Hepatocyte (in vitro differentiated cells): ENCODE measurements around the gene APLP1. TPM values are rescaled to one million over a fixed set of nuclear protein-coding genes. Genes with fewer than 3 reads are reported as not detected.

ENCODE experiments used
- DNase-seq: peaks from one replicate; pipeline ENCODE4 v3.0.0-alpha.2; 2016; ENCODE audit warnings: low spot score
- H2AFZ ChIP-seq: fragments of 200-600 bp; sonication (generic); 2 replicates; pipeline ENCODE4 v1.6.0; 2016; ENCODE audit warnings: antibody characterized with exemption, mild to moderate bottlenecking
- H3K27ac ChIP-seq: fragments of 200-600 bp; sonication (generic); 2 replicates; pipeline ENCODE4 v1.5.1; 2016; ENCODE audit warnings: mild to moderate bottlenecking
- H3K27me3 ChIP-seq: fragments of 200-600 bp; sonication (generic); 2 replicates; pipeline ENCODE4 v1.6.1; 2016
- H3K36me3 ChIP-seq: fragments of 200-600 bp; sonication (generic); replicated peaks from 2 replicates; pipeline ENCODE4 v1.5.1; 2016; ENCODE audit warnings: low read depth; ENCODE audit not compliant: insufficient read depth
- H3K4me1 ChIP-seq: fragments of 200-600 bp; sonication (generic); 2 replicates; pipeline ENCODE4 v1.5.1; 2016; ENCODE audit warnings: mild to moderate bottlenecking, moderate library complexity; ENCODE audit not compliant: insufficient read depth
- H3K4me2 ChIP-seq: fragments of 200-600 bp; sonication (generic); 2 replicates; pipeline ENCODE4 v1.6.0; 2016
- H3K4me3 ChIP-seq: fragments of 200-600 bp; sonication (generic); 2 replicates; pipeline ENCODE4 v1.5.1; 2016; ENCODE audit warnings: mild to moderate bottlenecking
- H3K79me2 ChIP-seq: fragments of 200-600 bp; sonication (generic); 2 replicates; pipeline ENCODE4 v1.6.0; 2017; ENCODE audit warnings: mild to moderate bottlenecking
- H3K9me2 ChIP-seq: fragments of 200-600 bp; sonication (generic); replicated peaks from 2 replicates; pipeline ENCODE4 v1.6.0; 2017; ENCODE audit warnings: mild to moderate bottlenecking; ENCODE audit not compliant: insufficient read depth
- H3K9me3 ChIP-seq: fragments of 200-600 bp; sonication (generic); 2 replicates; pipeline ENCODE4 v1.5.1; 2016; ENCODE audit warnings: low read depth, mild to moderate bottlenecking
- H4K20me1 ChIP-seq: fragments of 200-600 bp; sonication (generic); 2 replicates; pipeline ENCODE4 v1.6.0; 2016; ENCODE audit warnings: mild to moderate bottlenecking; ENCODE audit not compliant: insufficient read depth, poor library complexity, severe bottlenecking
- EZH2 ChIP-seq: fragments of 200-600 bp; sonication (generic); IDR thresholded peaks from 2 replicates; pipeline ENCODE4 v1.6.1; 2016; ENCODE audit warnings: antibody characterized with exemption, mild to moderate bottlenecking, borderline replicate concordance
- EZH2phosphoT487 ChIP-seq: fragments of 200-600 bp; sonication (generic); IDR thresholded peaks from one replicate; pipeline ENCODE4 v1.6.1; 2018; ENCODE audit warnings: antibody characterized with exemption, mild to moderate bottlenecking, low read depth, moderate library complexity; ENCODE audit not compliant: unreplicated experiment, severe bottlenecking
- WGBS: methylation state at CpG from one replicate; pipeline ENCODE4 v1.1.6; 2016; ENCODE audit warnings: low lambda C conversion rate; ENCODE audit errors: missing lambda C conversion rate; 5-methylcytosine and 5-hydroxymethylcytosine counted together
- polyA plus RNA-seq: library from polyadenylated mRNA; unstranded; fragments of >200 nt; fragmentation: Nextera tagmentation; extraction: Ambion mirVana; gene quantifications from 2 replicates; pipeline ENCODE4 v1.2.1, GENCODE V29; 2016
- total RNA-seq: library from RNA; depleted of rRNA; stranded (reverse); fragments of >200 nt; gene quantifications from 2 replicates; pipeline ENCODE4 v1.2.3, GENCODE V29; 2014
- TF ChIP-seq, protein P1 (sequence below): fragments of 200-600 bp; sonication (generic); IDR thresholded peaks from 2 replicates; pipeline ENCODE4 v1.5.1; 2016; ENCODE audit warnings: antibody characterized with exemption, mild to moderate bottlenecking; ENCODE audit not compliant: poor library complexity

The APLP1 gene
- total and polyA plus RNA-seq, 2 experiments from 2014 or later: 29.0 to 115 TPM

- no peak for DNase-seq
- 81% methylated on average over 8 of the region's 8 CpGs for WGBS
- Histone ChIP-seq H2AFZ (no peak overlapping the region), H3K36me3 (no peaks in the 10 kb centered on the region), H3K27me3 (peaks cover 56% of the 10 kb centered on the region), H3K9me2 (no peaks in the 10 kb centered on the region), H3K9me3 (no peaks in the 10 kb centered on the region), H3K4me3 (no peak overlapping the region), H3K4me2 (no peak overlapping the region), H4K20me1 (no peaks in the 10 kb centered on the region), H3K79me2 (no peaks in the 10 kb centered on the region), H3K27ac (no peak overlapping the region), H3K4me1 (peaks cover 15% of the 10 kb centered on the region)
- TF ChIP-seq EZH2 (no peak), EZH2phosphoT487 (no peak)
- TF ChIP-seq, protein P1, sequence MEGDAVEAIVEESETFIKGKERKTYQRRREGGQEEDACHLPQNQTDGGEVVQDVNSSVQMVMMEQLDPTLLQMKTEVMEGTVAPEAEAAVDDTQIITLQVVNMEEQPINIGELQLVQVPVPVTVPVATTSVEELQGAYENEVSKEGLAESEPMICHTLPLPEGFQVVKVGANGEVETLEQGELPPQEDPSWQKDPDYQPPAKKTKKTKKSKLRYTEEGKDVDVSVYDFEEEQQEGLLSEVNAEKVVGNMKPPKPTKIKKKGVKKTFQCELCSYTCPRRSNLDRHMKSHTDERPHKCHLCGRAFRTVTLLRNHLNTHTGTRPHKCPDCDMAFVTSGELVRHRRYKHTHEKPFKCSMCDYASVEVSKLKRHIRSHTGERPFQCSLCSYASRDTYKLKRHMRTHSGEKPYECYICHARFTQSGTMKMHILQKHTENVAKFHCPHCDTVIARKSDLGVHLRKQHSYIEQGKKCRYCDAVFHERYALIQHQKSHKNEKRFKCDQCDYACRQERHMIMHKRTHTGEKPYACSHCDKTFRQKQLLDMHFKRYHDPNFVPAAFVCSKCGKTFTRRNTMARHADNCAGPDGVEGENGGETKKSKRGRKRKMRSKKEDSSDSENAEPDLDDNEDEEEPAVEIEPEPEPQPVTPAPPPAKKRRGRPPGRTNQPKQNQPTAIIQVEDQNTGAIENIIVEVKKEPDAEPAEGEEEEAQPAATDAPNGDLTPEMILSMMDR: no peak
Observed at GRCh38 chr19:35848486-35848885, 19.9 kb upstream of the APLP1 start.

DNA sequence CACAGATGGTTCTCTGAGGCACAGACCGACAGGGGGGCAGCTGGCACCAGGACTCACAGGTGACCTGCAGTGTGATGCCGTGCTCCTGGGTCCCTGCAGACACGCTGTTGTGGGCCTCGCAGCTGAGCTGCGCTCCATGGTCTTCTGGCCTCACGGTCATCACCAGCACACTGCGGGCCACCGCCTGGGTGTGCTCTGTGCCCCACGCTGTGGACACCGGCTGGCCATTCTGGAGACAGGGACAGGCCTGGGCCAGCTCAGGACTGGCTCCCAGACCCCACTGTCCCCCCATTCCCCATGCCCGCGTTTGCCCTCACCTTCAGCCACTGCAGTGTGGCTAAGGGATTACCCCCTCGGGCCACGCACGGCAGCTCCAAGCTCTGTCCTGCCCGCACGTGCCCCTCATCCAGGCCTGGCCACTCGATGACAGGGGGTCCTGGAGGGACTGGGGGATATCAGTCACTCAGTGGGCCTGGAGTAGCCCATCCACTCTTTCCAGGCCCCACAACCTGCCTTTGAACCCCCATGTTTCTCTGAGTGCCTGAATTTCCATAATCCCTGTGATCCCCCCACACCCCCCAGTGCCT lies 19.4 kb upstream of the APLP1 start:
- Histone ChIP-seq H3K4me1 (peaks cover 15% of the 10 kb centered on the region), H3K4me3 (no peak overlapping the region), H3K27ac (no peak overlapping the region), H3K27me3 (peaks cover 51% of the 10 kb centered on the region), H3K9me2 (no peaks in the 10 kb centered on the region), H3K4me2 (no peak overlapping the region), H4K20me1 (no peaks in the 10 kb centered on the region), H3K79me2 (no peaks in the 10 kb centered on the region), H3K36me3 (no peaks in the 10 kb centered on the region), H2AFZ (no peak overlapping the region), H3K9me3 (no peaks in the 10 kb centered on the region)
- 90% methylated on average over 15 of the region's 18 CpGs for WGBS
- no peak for TF ChIP-seq EZH2
- TF ChIP-seq, protein P1: no peak
- no peak for TF ChIP-seq EZH2phosphoT487
- DNase-seq: peak; percentile 3

GRCh38 chr19:35851213-35852028 lies 17.0 kb upstream of the APLP1 start:
- Histone ChIP-seq H3K9me2 (no peaks in the 10 kb centered on the region), H3K36me3 (no peaks in the 10 kb centered on the region), H3K79me2 (no peaks in the 10 kb centered on the region), H2AFZ (no peak overlapping the region), H3K4me1 (peaks cover 7% of the 10 kb centered on the region), H3K27ac (no peak overlapping the region), H4K20me1 (no peaks in the 10 kb centered on the region), H3K4me2 (no peak overlapping the region), H3K4me3 (no peak overlapping the region), H3K9me3 (no peaks in the 10 kb centered on the region), H3K27me3 (peaks cover 42% of the 10 kb centered on the region)
- 65% methylated on average over 31 of the region's 32 CpGs for WGBS
- peak; percentile 36 for DNase-seq
- TF ChIP-seq EZH2phosphoT487: no peak
- TF ChIP-seq, protein P1: peak; percentile 12
